Fibroblast of lung (primary cell): ENCODE results near the gene ETS2.

Experiments used
- CTCF ChIP-seq, 2 donors: IDR thresholded peaks in 1 of 2; conservative IDR thresholded peaks in 1 of 2; 1 replicate in 1 of 2; 2 replicates in 1 of 2; pipeline ENCODE4 v1.5.1; 2011 to 2012; ENCODE audit warnings: low read length in 2 of 2, control low read depth in 1 of 2, inconsistent platforms in 1 of 2, low read depth in 1 of 2, mild to moderate bottlenecking in 1 of 2
- EZH2 ChIP-seq: IDR thresholded peaks from 2 replicates; pipeline ENCODE4 v1.5.1; 2012; ENCODE audit warnings: low read length, control low read depth, mild to moderate bottlenecking; ENCODE audit errors: missing control alignments

GRCh38 chr21:38807441-38807871 lies 1.7 kb downstream of the ETS2 start:
- no peak for TF ChIP-seq CTCF (conservative IDR thresholded peaks at IDR 0.05 in 1 of 2, IDR thresholded peaks at IDR 0.05 in 1 of 2; ENCODE audit: low read depth in 1 of 2, low read length in 2 of 2)
- no peak for TF ChIP-seq EZH2
